Stomach (tissue), 19 donors: ENCODE results near the gene ANAPC4. TPM values are rescaled to one million over a fixed set of nuclear protein-coding genes. Genes with fewer than 3 reads are reported as not detected.
"Not testable (repeated sequence)": the region's sequence is repeated elsewhere in the genome, so short reads cannot be mapped to it uniquely, and the experiment has no call there.

Source experiments
- DNase-seq, 2 donors: peaks; one replicate each; pipeline versions ENCODE4 v3.0.0 to v3.0.0-alpha.2; 2013 to 2019
- H3K27ac ChIP-seq, 5 donors: fragments of 200-600 bp in 4 of 5; sonication (generic) in 4 of 5; one replicate each; pipeline ENCODE4 v1.5.1; 2013 to 2019; ENCODE audit warnings: mild to moderate bottlenecking in 1 of 5, moderate library complexity in 1 of 5
- H3K27me3 ChIP-seq, 3 donors: fragments of 200-600 bp; sonication (generic); one replicate each; pipeline ENCODE4 v1.5.1; 2017 to 2019; ENCODE audit warnings: mixed run types in 1 of 3
- H3K36me3 ChIP-seq, 4 donors: fragments of 200-600 bp; sonication (generic); 1 replicate in 3 of 4; 2 replicates in 1 of 4; pipeline ENCODE4 v1.5.1; 2016 to 2019
- H3K4me1 ChIP-seq, 4 donors: fragments of 200-600 bp; sonication (generic); one replicate each; pipeline ENCODE4 v1.5.1; 2016 to 2019
- H3K4me3 ChIP-seq, 4 donors: fragments of 200-600 bp; sonication (generic) in 3 of 4; one replicate each; pipeline ENCODE4 v1.5.1; 2016 to 2019; ENCODE audit warnings: mild to moderate bottlenecking in 1 of 4
- H3K9me3 ChIP-seq, 4 donors: fragments of 200-600 bp; sonication (generic); one replicate each; pipeline ENCODE4 v1.5.1; 2016 to 2019
- EP300 ChIP-seq: sonication (generic); formaldehyde crosslinking; IDR thresholded peaks from one replicate; pipeline ENCODE4 v1.6.1; 2017; ENCODE audit warnings: antibody characterized with exemption
- POLR2A ChIP-seq, 4 donors: fragments of 450-650 bp; IDR thresholded peaks; one replicate each; pipeline ENCODE4 v1.6.1; 2016; ENCODE audit warnings: antibody characterized with exemption in 4 of 4, control low read depth in 2 of 4, mild to moderate bottlenecking in 1 of 4, moderate library complexity in 1 of 4
- POLR2AphosphoS5 ChIP-seq, 3 donors: sonication (generic); formaldehyde crosslinking; IDR thresholded peaks; one replicate each; pipeline ENCODE4 v1.6.1; 2016; ENCODE audit warnings: antibody characterized with exemption in 3 of 3
- WGBS, 5 donors: extraction: QIAGEN DNeasy Blood & Tissue Kit in 3 of 5; methylation state at CpG; one replicate each; pipeline versions ENCODE4 v1.1.5 to v1.1.7; 2013 to 2018; 5-methylcytosine and 5-hydroxymethylcytosine counted together
- intact Hi-C: fragments of 100-400 bp; cut with DNase I; formaldehyde crosslinking; loops from one replicate; pipeline ENCODE4 v1.15.1; 2023; ENCODE audit warnings: low total_unique reads
- long read RNA-seq, 10 donors: transcript quantifications; one replicate each; lab custom pipeline, GENCODE V29; 2026
- polyA plus RNA-seq, 3 donors: library from polyadenylated mRNA; stranded (reverse); fragments of 200-250 nt; gene quantifications; one replicate each; pipeline ENCODE4 v1.2.3, GENCODE V29; 2013
- total RNA-seq, 5 donors: library from RNA; depleted of rRNA; stranded (reverse); fragments of >200 nt; gene quantifications; one replicate each; pipeline versions ENCODE4 v1.1.0 to v1.2.3, GENCODE V29; 2014 to 2016
- TF ChIP-seq, protein P1 (sequence below), 7 experiments: fragments of 450-650 bp in 4 of 7; fragments of 200-600 bp in 3 of 7; sonication (generic) in 3 of 7; IDR thresholded peaks; one replicate each; pipeline ENCODE4 v1.5.1; 2016 to 2019; ENCODE audit warnings: antibody characterized with exemption in 7 of 7, control low read depth in 2 of 7, mild to moderate bottlenecking in 1 of 7
- donor health status: healthy with polysubstance abuse.
- donor health status: Bipolar disorder and iron deficiency.
- donor health status: healthy.

The ANAPC4 gene, protein sequence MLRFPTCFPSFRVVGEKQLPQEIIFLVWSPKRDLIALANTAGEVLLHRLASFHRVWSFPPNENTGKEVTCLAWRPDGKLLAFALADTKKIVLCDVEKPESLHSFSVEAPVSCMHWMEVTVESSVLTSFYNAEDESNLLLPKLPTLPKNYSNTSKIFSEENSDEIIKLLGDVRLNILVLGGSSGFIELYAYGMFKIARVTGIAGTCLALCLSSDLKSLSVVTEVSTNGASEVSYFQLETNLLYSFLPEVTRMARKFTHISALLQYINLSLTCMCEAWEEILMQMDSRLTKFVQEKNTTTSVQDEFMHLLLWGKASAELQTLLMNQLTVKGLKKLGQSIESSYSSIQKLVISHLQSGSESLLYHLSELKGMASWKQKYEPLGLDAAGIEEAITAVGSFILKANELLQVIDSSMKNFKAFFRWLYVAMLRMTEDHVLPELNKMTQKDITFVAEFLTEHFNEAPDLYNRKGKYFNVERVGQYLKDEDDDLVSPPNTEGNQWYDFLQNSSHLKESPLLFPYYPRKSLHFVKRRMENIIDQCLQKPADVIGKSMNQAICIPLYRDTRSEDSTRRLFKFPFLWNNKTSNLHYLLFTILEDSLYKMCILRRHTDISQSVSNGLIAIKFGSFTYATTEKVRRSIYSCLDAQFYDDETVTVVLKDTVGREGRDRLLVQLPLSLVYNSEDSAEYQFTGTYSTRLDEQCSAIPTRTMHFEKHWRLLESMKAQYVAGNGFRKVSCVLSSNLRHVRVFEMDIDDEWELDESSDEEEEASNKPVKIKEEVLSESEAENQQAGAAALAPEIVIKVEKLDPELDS
- 10 to 100 TPM in 4 of 5 donors, 1 to 10 TPM in 1; 9.0 to 72.8 (median 42.8) TPM for total RNA-seq
- polyA plus RNA-seq, result 10 to 100 TPM; 14.2 to 24.3 (median 16.6) TPM
- long read RNA-seq, donor 1, result 0 reads
- long read RNA-seq, donor 2, partial matches to known transcripts, result 6 of 7 reads
- long read RNA-seq, donor 2, other reads (novel, unspliced or antisense), result 0 of 7 reads
- long read RNA-seq, donor 3, partial matches to known transcripts, result 0 of 2 reads
- long read RNA-seq, donor 3, other reads (novel, unspliced or antisense), result 0 of 2 reads
- long read RNA-seq, donor 4, result 0 reads
- long read RNA-seq, donor 5, partial matches to known transcripts, result 9 of 10 reads
- long read RNA-seq, donor 5, other reads (novel, unspliced or antisense), result 0 of 10 reads
- long read RNA-seq, donor 6, result 0 reads
- long read RNA-seq, donor 7, partial matches to known transcripts, result 5 of 6 reads
- long read RNA-seq, donor 7, other reads (novel, unspliced or antisense), result 0 of 6 reads
- long read RNA-seq, donor 8, partial matches to known transcripts, result 17 of 18 reads
- long read RNA-seq, donor 8, other reads (novel, unspliced or antisense), result 0 of 18 reads
- long read RNA-seq, donor 9, partial matches to known transcripts, result 12 of 13 reads
- long read RNA-seq, donor 9, other reads (novel, unspliced or antisense), result 0 of 13 reads
- long read RNA-seq, donor 10, partial matches to known transcripts, result 9 of 10 reads
- long read RNA-seq, donor 10, other reads (novel, unspliced or antisense), result 0 of 10 reads

DNA sequence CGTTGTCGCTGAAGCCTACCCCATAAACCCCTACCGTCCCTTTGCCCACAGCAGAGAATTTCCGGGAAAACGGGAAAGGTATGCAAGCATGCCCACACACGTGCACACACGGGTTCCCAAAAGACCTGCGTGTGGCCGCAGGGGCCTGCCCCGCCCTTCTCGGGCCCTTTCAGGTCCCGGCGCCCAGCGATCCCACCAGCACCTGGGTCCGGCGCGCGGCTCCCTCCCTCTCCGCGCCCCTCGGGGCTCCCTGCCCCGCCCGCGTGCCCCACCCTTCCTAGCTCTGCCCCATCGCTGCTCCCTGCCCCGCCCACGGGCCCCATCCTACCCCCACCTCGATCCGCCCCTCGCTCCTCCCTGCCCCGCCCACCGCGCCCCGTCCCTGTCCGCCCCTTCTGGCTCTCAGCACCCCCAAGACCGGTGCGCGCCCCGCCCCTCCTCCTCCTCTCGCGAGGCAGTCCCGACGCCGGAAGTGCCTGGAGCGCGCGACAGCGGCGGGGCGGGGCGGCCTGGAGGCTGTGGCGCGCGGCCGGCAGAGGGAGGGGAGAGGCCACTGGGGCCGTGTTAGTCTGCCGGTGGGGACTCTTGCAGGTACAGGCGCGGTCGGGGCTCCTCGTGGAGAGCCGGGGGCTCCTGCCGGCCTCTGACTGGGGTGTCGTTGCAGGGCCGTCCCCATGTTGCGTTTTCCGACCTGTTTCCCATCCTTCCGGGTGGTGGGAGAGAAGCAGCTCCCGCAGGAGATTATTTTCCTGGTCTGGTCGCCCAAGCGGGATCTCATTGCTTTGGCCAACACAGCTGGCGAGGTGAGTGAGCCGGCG, at the start of gene ANAPC4:
Gene ANAPC4, plus strand, starts transcription at position 510 of the 818 bp plus-strand sequence. Its CDS starts 165 bp downstream, at position 675.
- no peaks in the 10 kb centered on the region for H3K9me3 ChIP-seq
- 0 to 1% (median 1%) methylated on average over 32 to 74 of the region's 74 CpGs for WGBS, 5 donors
- H3K36me3 ChIP-seq, result peaks cover 4 to 17% (median 16%) of the 10 kb centered on the region in 4 donors
- no peaks in the 10 kb centered on the region for H3K27me3 ChIP-seq
- H3K27ac ChIP-seq, result peak within 1 kb of the TSS; percentile 69 to 86 (median 82)
- H3K4me3 ChIP-seq, result peak within 1 kb of the TSS; percentile 66 to 97 (median 88)
- peaks cover 4 to 37% (median 23%) of the 10 kb centered on the region in 4 donors for H3K4me1 ChIP-seq
- intact Hi-C loops, result no loop called here
- DNase-seq, result peak; percentile 96 to 97
- TF ChIP-seq, protein P1, sequence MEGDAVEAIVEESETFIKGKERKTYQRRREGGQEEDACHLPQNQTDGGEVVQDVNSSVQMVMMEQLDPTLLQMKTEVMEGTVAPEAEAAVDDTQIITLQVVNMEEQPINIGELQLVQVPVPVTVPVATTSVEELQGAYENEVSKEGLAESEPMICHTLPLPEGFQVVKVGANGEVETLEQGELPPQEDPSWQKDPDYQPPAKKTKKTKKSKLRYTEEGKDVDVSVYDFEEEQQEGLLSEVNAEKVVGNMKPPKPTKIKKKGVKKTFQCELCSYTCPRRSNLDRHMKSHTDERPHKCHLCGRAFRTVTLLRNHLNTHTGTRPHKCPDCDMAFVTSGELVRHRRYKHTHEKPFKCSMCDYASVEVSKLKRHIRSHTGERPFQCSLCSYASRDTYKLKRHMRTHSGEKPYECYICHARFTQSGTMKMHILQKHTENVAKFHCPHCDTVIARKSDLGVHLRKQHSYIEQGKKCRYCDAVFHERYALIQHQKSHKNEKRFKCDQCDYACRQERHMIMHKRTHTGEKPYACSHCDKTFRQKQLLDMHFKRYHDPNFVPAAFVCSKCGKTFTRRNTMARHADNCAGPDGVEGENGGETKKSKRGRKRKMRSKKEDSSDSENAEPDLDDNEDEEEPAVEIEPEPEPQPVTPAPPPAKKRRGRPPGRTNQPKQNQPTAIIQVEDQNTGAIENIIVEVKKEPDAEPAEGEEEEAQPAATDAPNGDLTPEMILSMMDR (IDR thresholded peaks at IDR 0.05), result peak in 1 of 7 experiments; percentile 20
- TF ChIP-seq POLR2A (IDR thresholded peaks at IDR 0.05) (peak in 1 of 4 donors; percentile 31), EP300 (no peak), POLR2AphosphoS5 (IDR thresholded peaks at IDR 0.05) (peak; percentile 67 to 93 (median 78))

DNA sequence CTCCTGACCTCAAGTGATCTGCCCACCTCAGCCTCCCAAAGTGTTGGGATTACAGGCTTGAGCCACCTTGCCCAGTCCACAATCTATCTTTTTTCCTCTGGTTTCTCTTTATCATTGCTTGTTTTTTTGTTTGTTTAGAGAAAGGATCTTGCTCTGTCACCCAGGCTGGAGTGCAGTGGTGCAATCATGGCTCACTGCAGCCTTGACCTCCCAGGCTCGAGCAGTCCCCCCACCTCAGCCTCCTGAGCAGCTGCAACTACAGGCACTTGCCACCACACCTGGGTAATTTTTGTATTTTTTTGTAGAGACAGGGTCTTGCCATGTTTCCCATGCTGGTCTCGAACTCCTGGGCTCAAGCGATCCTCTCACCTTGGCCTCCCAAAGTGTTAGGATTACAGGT, 48.6 kb upstream of the ANAPC4 start:
- intact Hi-C loops, H3K27ac ChIP-seq, H3K9me3 ChIP-seq, H3K27me3 ChIP-seq, H3K4me3 ChIP-seq, DNase-seq, H3K36me3 ChIP-seq: not testable (repeated sequence)
- WGBS, 5 donors, result 95 to 100% (median 99%) methylated on average over 3 of the region's 3 CpGs
- H3K4me1 ChIP-seq, result peaks cover 9 to 24% (median 12%) of the 10 kb centered on the region in 4 donors

DNA sequence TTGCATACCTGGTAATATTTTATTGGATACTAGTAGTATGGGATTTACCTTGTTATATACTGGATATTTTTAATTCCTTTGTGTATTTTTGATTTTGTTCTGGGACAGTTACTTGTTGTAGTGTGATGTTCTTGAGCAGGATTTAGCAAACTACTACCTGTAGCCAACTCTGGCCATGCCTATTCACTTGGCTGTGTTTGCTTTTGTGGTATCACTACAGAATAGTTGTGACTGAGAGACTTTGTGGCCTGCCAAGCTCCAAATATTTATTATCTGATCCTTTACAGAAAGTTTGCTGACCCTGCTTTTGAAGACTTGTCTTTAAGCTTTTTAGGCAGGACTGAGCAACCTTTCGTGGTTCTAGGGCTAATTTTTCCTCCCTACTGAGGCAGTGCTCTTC, 46.7 kb upstream of the ANAPC4 start:
- H3K27ac ChIP-seq, result peak overlapping the region in 2 of 5 donors; percentile 45 to 60
- peaks cover 9 to 24% (median 12%) of the 10 kb centered on the region in 4 donors for H3K4me1 ChIP-seq
- H3K36me3 ChIP-seq, result peaks cover 0 to 22% (median 15%) of the 10 kb centered on the region in 4 donors
- no peak for DNase-seq
- 26 to 54% (median 35%) methylated on average over 1 of the region's 1 CpG for WGBS, 5 donors
- H3K27me3 ChIP-seq, result no peaks in the 10 kb centered on the region
- intact Hi-C loops, result no loop called here
- no peak overlapping the region for H3K4me3 ChIP-seq
- no peak for TF ChIP-seq POLR2AphosphoS5 (IDR thresholded peaks at IDR 0.05)
- no peaks in the 10 kb centered on the region for H3K9me3 ChIP-seq

DNA sequence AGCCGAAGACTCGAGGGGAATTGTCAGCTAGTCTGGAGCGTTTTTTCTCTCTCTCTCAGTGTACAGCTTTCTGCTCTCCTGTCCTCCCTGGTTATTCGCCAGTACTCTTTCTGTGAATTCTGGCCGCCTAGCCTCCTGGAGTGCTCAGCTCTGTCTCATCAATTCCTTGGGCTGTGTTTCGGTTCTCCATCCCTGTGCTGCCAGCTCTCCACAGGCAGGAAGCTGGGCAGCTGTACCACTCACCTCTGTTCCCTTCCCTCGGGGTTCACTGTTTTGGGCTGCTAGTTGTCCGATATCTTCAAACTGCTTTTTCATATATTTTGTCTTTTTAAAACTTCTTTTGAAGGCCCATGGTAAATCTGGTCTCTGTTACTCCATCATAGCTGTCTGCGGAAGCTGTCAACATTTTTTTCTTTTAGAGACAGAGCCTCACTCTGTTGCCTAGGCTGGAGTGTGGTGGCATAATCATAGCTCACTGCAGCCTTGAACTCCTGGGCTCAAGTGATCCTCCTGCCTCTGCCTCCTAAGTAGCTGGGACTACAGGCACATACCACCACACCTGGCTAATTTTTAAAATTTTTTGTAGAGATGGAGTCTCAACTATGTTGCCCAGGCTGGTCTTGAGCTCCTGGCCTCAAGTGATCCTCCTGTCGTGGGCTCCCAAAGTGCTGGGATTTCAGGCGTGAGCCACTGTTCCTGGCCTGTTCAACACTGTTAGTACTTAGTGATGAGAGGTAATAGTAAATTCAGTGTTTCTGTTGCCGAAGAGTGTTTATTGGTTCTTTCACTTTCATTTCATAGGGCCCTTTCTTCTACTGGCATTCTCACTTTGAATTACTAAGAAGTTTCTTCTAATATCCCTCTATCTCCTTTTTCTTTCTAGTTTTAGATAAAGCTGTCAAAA, 45.9 kb upstream of the ANAPC4 start:
- peak overlapping the region in 4 of 5 donors; percentile 19 to 60 (median 35) for H3K27ac ChIP-seq
- TF ChIP-seq POLR2AphosphoS5 (IDR thresholded peaks at IDR 0.05) (no peak), POLR2A (IDR thresholded peaks at IDR 0.05) (no peak), EP300 (no peak)
- TF ChIP-seq, protein P1 (IDR thresholded peaks at IDR 0.05), result no peak

More for the DNA sequence above, 45.9 kb upstream of the ANAPC4 start:
- DNase-seq, result no peak
- Histone ChIP-seq H3K9me3 (no peaks in the 10 kb centered on the region), H3K27me3 (no peaks in the 10 kb centered on the region), H3K4me1 (peaks cover 9 to 24% (median 12%) of the 10 kb centered on the region in 4 donors), H3K4me3 (peak overlapping the region; percentile 10 to 37 (median 20)), H3K36me3 (peaks cover 0 to 31% (median 19%) of the 10 kb centered on the region in 4 donors)
- WGBS, 5 donors, result 49 to 78% (median 53%) methylated on average over 12 of the region's 12 CpGs
- intact Hi-C loops, result no loop called here
